ENCODE data around the gene TPRG1. TPM values are rescaled to one million over a fixed set of nuclear protein-coding genes. Genes with fewer than 3 reads are reported as not detected.

TPRG1 gene
- total and polyA plus RNA-seq, 9 of the 15 experiments (the other 6 are each of a cell fraction or from before 2014, with no cell fraction given) = 0.01 TPM; not detected in 8

GRCh38 chr3:189235214-189235613 is 63.4 kb downstream of the TPRG1 start:
- ChIA-PET POLR2A (no interaction called here), CTCF (ENCODE audit: low intra/inter-chr PET ratio) (no interaction called here)
- in situ Hi-C loops (cut with MboI) = no loop called here

GRCh38 chr3:189236352-189236751 is 64.6 kb downstream of the TPRG1 start:
- DNase-seq (ENCODE audit: extremely low read depth in 1 of 4, low spot score in 3 of 4) (no peak), FAIRE-seq (no peak), ATAC-seq (no peak)
- H3K4me1 ChIP-seq (replicated peaks in 1 of 2; ENCODE audit: control insufficient read depth in 2 of 2, insufficient read depth in 2 of 2, low read length in 2 of 2) = no peaks in the 10 kb centered on the region
- H3K36me3 ChIP-seq (ENCODE audit: control insufficient read depth, insufficient read depth, low read length) = no peaks in the 10 kb centered on the region
- H3K4me3 ChIP-seq = no peak overlapping the region
- H3K9me3 ChIP-seq (replicated peaks; ENCODE audit: control insufficient read depth, insufficient read depth, low read depth, low read length) = no peaks in the 10 kb centered on the region
- ChIA-PET CTCF (ENCODE audit: low intra/inter-chr PET ratio) (no interaction called here), POLR2A (no interaction called here)
- H3K79me2 ChIP-seq (ENCODE audit: control insufficient read depth, insufficient read depth, low read length) = no peaks in the 10 kb centered on the region
- H4K20me1 ChIP-seq (replicated peaks; ENCODE audit: control insufficient read depth, insufficient read depth, low read length) = no peaks in the 10 kb centered on the region
- BruUV-seq (replicated peaks) = no TSS peak
- no peak overlapping the region for H3K27ac ChIP-seq (ENCODE audit: extremely low read depth, low read depth, low read length)
- no peaks in the 10 kb centered on the region for H3K9me1 ChIP-seq (ENCODE audit: control insufficient read depth, insufficient read depth, low read length)
- intact Hi-C loops (cut with micrococcal nuclease) (no loop called here), in situ Hi-C loops (cut with MboI) (no loop called here)
- H3K27me3 ChIP-seq (ENCODE audit: control insufficient read depth in 2 of 2, insufficient read depth in 2 of 2, low read length in 2 of 2) = no peaks in the 10 kb centered on the region
- TF ChIP-seq NCOR1 (IDR thresholded peaks at IDR 0.05) = no peak
- no peak for TF ChIP-seq NEUROD1 (IDR thresholded peaks at IDR 0.05; ENCODE audit: borderline replicate concordance, low read depth, low read length, partially characterized antibody)
- TF ChIP-seq ZNF445 (CRISPR knock-in tag; IDR thresholded peaks at IDR 0.05; ENCODE audit: low read depth) = no peak
- TF ChIP-seq CTBP1 (IDR thresholded peaks at IDR 0.05; ENCODE audit: borderline replicate concordance) = no peak
- no peak for TF ChIP-seq JUNB (CRISPR knock-in tag; conservative IDR thresholded peaks at IDR 0.05)
- no peak for TF ChIP-seq ELF4 (CRISPR knock-in tag; IDR thresholded peaks at IDR 0.05)
- TF ChIP-seq ZNF324 (CRISPR knock-in tag; IDR thresholded peaks at IDR 0.05) = no peak
- no peak for TF ChIP-seq EWSR1 (IDR thresholded peaks at IDR 0.05; ENCODE audit: borderline replicate concordance, low read depth, partially characterized antibody)
- TF ChIP-seq L3MBTL2 (IDR thresholded peaks at IDR 0.05) = no peak
- TF ChIP-seq ARNT (IDR thresholded peaks at IDR 0.05) = no peak
- no peak for TF ChIP-seq E2F5 (CRISPR knock-in tag; IDR thresholded peaks at IDR 0.05)
- no peak for TF ChIP-seq BCOR (IDR thresholded peaks at IDR 0.05)
- no peak for TF ChIP-seq SMAD1 (IDR thresholded peaks at IDR 0.05; ENCODE audit: low read depth, low read length, partially characterized antibody)
- TF ChIP-seq POU5F1 (IDR thresholded peaks at IDR 0.05; ENCODE audit: borderline replicate concordance, low read depth, low read length, partially characterized antibody) = no peak
- H3K4me2 ChIP-seq (ENCODE audit: insufficient read depth, low read length) = no peak overlapping the region
- H2AFZ ChIP-seq (ENCODE audit: low read depth, low read length) = no peak overlapping the region
- no peak overlapping the region for H3K9ac ChIP-seq (ENCODE audit: insufficient read depth in 1 of 2, low read depth in 2 of 2, low read length in 2 of 2)

More at GRCh38 chr3:189235214-189235613, 63.4 kb downstream of the TPRG1 start:
- no peak for FAIRE-seq
- H2AFZ ChIP-seq (ENCODE audit: low read depth, low read length) = no peak overlapping the region
- no peak overlapping the region for H3K27ac ChIP-seq (ENCODE audit: extremely low read depth, low read depth, low read length)
- no peaks in the 10 kb centered on the region for H3K79me2 ChIP-seq (ENCODE audit: control insufficient read depth, insufficient read depth, low read length)
- WGBS (ENCODE audit: insufficient coverage, low coverage, missing lambda C conversion rate) = 0% methylated on average over 2 of the region's 2 CpGs
- H3K9me3 ChIP-seq (replicated peaks; ENCODE audit: control insufficient read depth, insufficient read depth, low read depth, low read length) = no peaks in the 10 kb centered on the region
- no peaks in the 10 kb centered on the region for H4K20me1 ChIP-seq (replicated peaks; ENCODE audit: control insufficient read depth, insufficient read depth, low read length)
- H3K27me3 ChIP-seq (ENCODE audit: control insufficient read depth in 2 of 2, insufficient read depth in 2 of 2, low read length in 2 of 2) = no peaks in the 10 kb centered on the region
- H3K36me3 ChIP-seq (ENCODE audit: control insufficient read depth, insufficient read depth, low read length) = no peaks in the 10 kb centered on the region
- no peak for DNase-seq (ENCODE audit: extremely low read depth in 1 of 4, low spot score in 3 of 4)
- H3K4me2 ChIP-seq (ENCODE audit: insufficient read depth, low read length) = no peak overlapping the region
- ATAC-seq = no peak
- no peak overlapping the region for H3K4me3 ChIP-seq
- H3K4me1 ChIP-seq (replicated peaks in 1 of 2; ENCODE audit: control insufficient read depth in 2 of 2, insufficient read depth in 2 of 2, low read length in 2 of 2) = no peaks in the 10 kb centered on the region
- no peaks in the 10 kb centered on the region for H3K9me1 ChIP-seq (ENCODE audit: control insufficient read depth, insufficient read depth, low read length)
- TF ChIP-seq KLF6 (CRISPR knock-in tag; IDR thresholded peaks at IDR 0.05; ENCODE audit: borderline replicate concordance) (no peak), ELK3 (CRISPR knock-in tag; IDR thresholded peaks at IDR 0.05) (no peak), XRCC3 (IDR thresholded peaks at IDR 0.05) (no peak), ZC3H4 (CRISPR knock-in tag; IDR thresholded peaks at IDR 0.05; ENCODE audit: borderline replicate concordance) (no peak), POLR2AphosphoS2 (IDR thresholded peaks at IDR 0.05; ENCODE audit: low read length) (no peak), ZNF785 (CRISPR knock-in tag; IDR thresholded peaks at IDR 0.05) (no peak), ZNF644 (tag; IDR thresholded peaks at IDR 0.05; ENCODE audit: low read depth) (no peak)
- intact Hi-C loops (cut with micrococcal nuclease) = no loop called here
- H3K9ac ChIP-seq (ENCODE audit: insufficient read depth in 1 of 2, low read depth in 2 of 2, low read length in 2 of 2) = no peak overlapping the region
- no TSS peak for BruUV-seq (replicated peaks)

All from K562 (cell line).